ENCODE measurements around the gene PPP1R18.

The PPP1R18 gene

GRCh38 chr6:30641048-30641447 is 45.4 kb downstream of the PPP1R18 start:
- in situ Hi-C loops (cut with HindIII; ENCODE audit: low pct_ligation_motif_present, low pct_unique_long_range_greater_than_20kb, low sequenced_read_pairs) = no loop called here
- no peak for DNase-seq

- no peak for DNase-seq
- in situ Hi-C loops (cut with HindIII; ENCODE audit: low pct_ligation_motif_present, low pct_unique_long_range_greater_than_20kb, low sequenced_read_pairs) = no loop called here
Measured at GRCh38 chr6:30640481-30640880, 46.0 kb downstream of the PPP1R18 start.

GRCh38 chr6:30635834-30636233 is 50.6 kb downstream of the PPP1R18 start:
- in situ Hi-C loops (cut with HindIII; ENCODE audit: low pct_ligation_motif_present, low pct_unique_long_range_greater_than_20kb, low sequenced_read_pairs) = no loop called here
- no peak for DNase-seq

- DNase-seq = peak; percentile 81
- in situ Hi-C loops (cut with HindIII; ENCODE audit: low pct_ligation_motif_present, low pct_unique_long_range_greater_than_20kb, low sequenced_read_pairs) = no loop called here
Measured at GRCh38 chr6:30626484-30627366, 59.7 kb downstream of the PPP1R18 start, which contains the start of gene ATAT1. Gene ATAT1, plus strand, starts transcription at chr6:30626874.
